Stimulated activated CD8-positive, alpha-beta memory T cell treated with anti-CD3 and anti-CD28 coated beads, Interleukin-2, amount 100 ng/mL, for 1 hour (primary cell): ENCODE results near the gene VPS35.
A peak's percentile ranks its signal among the peaks of the same experiment; 100 is the strongest.
"Not testable (repeated sequence)": the region's sequence is repeated elsewhere in the genome, so short reads cannot be mapped to it uniquely, and the experiment has no call there.

Experiments
- DNase-seq, 2 donors: peaks; one replicate each; pipeline ENCODE4 v3.0.0-alpha.2; 2020; ENCODE audit warnings: low read depth in 2 of 2

VPS35 gene

DNA sequence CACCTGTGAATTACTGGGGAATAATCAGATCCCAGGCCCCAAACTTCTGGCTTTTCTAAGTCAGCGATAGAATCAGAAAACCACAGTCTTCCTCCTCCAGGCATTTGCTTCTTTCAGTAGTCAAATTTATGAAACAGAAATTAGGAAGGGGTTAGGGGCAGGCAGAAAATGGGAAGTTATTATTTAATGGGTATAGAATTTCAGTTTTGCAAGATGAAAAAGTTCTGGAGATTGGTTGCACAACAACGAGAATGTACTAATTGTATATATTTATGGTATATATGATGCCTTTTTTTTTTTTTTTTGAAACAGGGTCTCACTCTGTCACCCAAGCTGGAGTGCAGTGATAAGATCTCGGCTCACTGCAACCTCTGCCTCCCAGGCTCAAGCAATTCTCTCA lies 23.9 kb upstream of the VPS35 start:
- DNase-seq: no peak

DNA sequence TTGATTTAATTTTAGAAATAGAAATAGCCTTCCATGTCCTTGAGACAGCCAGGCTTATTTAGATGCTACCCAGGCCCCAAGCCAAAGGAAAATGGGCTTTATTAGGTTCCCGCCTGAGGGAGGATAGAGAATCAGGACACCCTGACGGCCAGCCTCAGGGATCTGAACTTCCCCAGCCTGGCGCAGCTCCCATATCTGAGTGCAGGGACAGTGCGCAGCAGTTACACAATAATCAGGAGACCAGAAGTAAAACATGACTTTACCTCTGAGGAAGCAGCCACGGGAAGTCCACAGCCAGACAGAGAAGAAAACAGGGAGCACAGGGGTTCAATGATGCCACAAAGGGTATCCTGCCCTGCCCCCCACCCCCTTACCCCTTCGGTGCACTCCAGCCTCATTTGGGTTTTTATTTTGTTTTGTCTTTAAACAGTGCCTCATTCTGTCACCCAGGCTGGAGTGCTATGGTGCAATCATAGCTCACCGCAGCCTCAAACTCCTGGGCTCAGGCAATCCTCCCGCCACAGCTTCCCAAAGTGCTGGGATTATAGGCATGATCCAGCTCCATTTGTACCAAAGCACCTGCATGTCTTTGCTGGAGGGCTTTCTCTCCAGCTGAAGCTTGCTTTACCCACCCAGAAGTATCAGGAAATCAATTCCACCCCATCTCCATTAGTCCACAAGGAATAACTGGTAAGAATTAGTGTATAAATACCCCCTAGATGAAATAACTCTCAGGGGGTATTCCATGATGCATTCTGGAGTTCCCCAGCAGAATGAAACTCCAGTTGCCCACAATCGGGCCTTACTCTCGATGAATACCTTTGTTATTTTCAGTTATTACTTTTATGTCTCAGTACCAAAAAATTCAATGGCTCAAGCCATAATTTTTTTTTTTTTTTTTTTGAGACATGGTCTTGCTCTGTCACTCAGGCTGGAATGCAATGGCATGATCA lies 22.4 kb upstream of the VPS35 start:
- no peak for DNase-seq

DNA sequence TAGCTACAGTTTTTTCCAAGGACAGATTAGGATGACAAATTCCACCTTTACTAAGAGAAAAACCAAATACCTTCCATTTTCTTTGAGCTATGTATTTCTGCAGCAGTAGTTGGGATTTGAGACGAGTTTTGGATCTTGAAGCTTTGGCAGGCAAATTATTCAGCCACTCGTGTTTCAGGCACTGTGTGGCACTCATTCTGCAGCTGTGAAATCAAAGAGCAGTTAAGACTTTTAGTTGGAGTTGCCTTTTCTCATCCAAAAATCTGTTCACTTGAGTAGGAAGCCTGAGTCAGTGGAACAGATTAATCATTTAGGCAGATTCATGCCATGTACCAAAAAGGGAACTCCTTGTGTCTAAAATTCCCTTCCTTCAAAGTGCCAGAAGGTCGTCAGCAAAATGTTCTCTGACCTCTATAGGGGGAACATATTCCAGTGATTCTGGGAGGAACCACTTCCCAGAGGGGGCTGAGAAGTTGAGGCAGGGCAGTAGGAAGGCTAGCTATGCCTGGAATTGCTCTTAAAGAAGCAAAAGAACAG lies 20.6 kb upstream of the VPS35 start:
- DNase-seq: no peak

DNA sequence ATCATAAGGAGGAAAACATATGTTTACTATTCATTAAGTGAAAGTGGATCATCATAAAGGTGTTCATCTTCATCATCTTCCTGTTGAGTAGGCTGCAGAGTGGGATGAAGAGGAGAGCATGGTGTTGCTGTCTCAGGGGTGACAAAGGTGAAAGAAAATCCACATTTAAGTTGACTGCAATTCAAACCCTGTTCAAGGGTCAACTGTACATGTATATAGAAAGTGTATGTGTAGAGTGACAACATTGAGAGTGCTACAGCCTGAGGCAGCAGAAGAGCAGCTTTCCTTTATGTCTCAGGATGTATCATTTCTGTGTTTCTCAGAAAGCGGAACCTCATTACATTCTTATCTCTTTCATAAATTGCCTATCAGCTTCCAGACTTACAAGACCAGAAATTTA lies 17.7 kb upstream of the VPS35 start:
- DNase-seq: no peak

DNA sequence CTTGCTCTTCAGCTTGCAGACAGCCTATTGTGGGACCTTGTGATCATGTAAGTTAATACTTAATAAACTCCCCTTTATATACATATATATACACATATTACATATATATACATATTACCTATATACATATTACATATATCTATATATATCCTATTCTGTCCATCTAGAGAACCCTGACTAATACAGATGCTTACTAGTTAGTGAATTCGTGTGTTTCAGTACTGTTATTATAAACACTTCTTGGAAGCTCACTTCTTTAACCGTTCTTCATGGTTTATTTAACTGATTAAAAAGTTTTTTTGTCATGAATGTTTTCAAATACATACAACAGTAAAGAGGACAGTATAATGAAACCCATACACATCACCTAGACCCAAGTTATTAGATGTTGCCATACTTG lies 13.1 kb upstream of the VPS35 start:
- DNase-seq: no peak

DNA sequence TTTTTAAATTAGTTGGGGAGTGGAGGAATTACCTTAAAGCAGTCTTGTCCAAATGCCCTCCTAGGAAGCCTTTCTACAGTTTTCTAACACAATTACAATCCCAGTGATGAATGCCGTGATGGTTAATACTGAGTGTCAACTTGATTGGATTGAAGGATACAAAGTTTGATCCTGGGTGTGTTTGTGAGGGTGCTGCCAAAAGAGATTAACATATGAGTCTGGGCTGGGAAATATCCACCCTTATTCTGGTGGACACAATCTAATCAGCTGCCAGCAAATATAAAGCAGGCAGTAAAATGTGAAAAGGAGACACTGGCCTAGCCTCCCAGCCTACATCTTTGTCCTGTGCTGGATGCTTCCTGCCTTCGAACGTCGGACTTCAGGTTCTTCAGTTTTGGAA lies 12.6 kb upstream of the VPS35 start:
- DNase-seq: no peak

DNA sequence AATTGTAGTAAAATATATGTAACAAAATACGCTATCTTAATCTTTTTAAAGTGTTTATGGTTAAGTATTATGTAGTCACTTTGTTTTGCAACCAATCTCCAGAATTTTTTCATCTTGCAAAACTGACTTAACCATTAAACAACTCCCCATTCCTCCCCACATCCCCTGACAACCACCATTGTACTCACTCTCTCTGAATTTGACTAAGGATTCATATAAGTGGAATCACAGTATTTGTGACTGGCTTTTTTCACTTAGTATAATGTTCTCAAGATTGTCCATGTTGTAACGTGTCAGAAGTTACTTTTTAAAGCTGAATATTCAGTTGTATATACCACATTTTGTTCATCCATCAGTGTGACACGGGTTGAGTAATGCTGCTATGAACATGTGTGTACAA lies 11.1 kb upstream of the VPS35 start:
- DNase-seq: no peak

DNA sequence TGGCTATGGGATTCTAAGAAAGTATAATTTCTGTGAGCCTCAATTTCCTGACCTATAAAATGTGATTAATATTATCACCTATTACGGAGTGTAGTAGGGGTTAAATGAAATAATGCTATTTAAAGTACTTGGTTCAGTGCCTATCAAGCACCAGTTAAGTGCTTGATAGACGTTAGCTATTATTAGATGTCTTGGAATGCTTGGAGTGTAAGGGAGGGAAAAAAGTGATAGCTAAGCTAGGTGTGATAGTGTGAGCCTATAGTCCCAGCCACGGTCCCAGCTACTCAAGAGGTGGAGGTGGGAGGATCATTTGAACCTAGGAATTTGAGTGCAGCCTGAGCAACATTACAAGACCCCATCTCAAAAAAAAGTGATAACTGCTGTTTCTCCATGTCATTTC lies 8.0 kb upstream of the VPS35 start:
- no peak for DNase-seq

DNA sequence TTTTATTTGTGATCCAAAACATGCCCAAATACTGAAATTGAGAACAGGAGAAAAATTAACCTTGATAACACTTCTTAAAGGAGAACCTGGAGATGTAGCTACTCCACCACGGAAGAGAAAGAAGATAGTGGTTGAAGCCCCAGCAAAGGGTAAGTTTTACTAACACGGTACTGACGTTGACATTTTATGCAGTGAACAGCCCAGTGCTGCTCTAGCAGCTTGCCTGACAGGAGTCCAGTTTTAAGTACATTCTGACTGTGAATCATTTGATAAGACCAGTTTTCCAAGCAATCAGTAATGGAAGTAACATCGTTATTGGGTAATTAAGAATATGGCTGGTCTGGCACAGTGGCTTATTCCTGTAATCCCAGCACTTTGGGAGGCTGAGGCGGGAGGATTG lies 7.0 kb upstream of the VPS35 start:
- no peak for DNase-seq

DNA sequence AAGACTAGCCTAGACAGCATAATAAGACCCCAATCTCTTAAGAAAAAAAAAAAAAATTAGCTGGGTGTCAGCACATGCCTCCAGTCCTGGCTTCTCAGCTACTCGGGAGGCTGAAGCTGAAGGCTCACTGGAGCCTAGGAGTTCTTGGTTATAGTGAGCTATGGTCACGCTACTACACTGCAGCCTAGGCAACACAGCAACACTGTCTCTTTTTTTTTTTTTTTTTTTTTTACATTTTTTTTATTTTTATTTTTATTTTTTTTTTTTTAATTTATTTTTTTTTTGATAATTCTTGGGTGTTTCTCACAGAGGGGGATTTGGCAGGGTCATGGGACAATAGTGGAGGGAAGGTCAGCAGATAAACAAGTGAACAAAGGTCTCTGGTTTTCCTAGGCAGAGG lies 4.6 kb upstream of the VPS35 start:
- DNase-seq: no peak

DNA sequence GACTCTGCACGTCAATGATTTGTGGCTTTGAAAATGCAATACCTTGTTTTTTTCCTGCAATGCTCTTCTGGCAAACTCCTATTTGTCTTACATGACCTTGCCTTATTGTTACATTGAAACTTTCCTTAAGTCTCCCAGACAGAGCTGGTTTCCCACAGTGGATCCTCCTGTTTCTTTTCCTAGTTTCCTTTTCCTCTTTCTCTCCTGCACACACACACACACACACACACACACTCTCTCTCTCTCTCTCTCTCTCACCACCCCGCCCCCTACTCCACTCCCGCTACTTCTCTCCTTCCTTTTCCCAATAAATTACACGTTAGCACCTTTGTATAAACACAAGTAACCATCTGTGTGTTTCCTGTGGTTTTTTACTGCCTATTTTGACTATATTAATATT lies 2.7 kb upstream of the VPS35 start:
- DNase-seq: no peak

DNA sequence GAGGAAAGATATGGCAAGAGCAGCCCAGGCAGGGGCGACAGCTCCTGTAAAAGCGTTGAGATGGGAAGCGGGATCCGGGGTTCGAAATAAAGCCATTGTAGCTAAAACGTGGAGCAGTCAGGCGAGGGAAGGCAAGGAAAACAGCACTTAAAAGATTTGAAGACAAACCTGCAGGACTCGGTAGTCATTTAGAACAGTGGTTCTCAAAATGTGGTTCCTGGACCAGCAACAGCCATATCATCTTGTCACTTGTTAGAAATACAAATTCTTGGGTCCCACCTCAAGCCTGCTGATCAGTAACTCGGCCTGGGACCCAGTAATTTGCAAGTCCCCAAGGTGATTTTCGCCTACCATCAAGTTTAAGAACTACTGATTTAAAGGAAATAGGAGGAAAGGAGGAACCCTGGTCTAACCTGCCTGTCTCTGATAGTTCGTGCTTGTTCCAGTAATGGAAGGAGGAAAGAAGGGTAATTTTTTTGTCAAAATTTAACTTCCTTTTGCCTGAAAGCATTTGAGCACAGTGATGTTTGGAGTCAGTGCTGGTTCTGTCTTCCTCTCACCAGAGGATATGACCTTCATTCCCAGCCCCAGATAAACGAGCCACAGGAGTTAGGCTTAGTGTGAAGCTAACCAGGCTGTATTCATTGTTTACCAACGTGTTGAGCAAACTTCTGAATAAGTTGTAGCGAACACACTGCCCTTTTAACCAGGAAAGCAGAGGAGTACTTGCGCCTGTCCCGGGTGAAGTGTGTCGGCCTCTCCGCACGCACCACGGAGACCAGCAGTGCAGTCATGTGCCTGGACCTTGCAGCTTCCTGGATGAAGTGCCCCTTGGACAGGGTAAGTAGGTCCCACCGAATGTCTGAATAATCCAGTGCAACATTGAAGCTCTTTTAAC lies 1.6 kb upstream of the VPS35 start:
- DNase-seq: no peak

DNA sequence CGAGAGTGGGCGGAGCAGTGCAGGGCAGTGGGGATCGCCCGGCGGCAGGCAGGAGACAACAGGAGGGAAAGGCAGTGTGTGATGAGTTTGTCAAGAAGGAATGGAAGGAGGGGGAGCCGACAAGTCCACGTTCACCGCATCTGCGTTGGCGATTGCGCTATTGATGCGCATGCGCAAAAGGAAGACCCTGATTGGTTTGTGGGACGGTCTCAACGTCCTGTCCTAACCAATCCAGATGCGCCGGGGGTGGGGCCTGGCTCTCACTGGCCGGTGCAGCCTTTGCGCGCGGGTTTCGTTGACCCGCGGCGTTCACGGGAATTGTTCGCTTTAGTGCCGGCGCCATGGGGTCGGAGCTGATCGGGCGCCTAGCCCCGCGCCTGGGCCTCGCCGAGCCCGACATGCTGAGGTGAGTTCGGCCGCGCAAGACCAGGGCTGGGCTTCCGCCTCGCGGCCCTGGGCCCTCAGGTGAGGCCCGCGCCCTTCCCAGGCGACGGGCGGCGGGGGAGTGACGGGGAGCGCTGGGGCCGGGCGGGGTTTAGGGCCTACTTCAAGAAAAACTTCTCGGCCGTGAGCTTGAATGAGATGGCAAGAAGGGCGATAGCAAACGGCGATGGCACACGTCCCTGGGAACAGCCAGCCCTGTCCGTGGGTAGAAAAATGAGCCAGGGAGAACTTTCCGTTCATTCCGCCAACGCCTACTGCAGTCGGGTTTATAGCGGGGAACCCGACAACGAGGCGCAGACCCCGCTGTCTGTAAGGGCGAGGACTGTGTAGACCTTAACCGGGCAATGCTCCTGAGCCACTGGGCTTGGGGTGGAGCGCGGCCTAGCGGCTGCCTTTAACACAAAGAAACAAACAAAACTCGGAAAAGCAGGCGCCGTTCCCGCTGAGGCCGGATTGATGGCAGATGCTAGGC lies 645 bp upstream of the VPS35 start, which contains the start of gene ORC6:
TSS of gene ORC6 (plus strand) at position 295 of the 916 bp plus-strand sequence. CDS start at position 342, 47 bp downstream.
- DNase-seq: peak; percentile 88 to 97

DNA sequence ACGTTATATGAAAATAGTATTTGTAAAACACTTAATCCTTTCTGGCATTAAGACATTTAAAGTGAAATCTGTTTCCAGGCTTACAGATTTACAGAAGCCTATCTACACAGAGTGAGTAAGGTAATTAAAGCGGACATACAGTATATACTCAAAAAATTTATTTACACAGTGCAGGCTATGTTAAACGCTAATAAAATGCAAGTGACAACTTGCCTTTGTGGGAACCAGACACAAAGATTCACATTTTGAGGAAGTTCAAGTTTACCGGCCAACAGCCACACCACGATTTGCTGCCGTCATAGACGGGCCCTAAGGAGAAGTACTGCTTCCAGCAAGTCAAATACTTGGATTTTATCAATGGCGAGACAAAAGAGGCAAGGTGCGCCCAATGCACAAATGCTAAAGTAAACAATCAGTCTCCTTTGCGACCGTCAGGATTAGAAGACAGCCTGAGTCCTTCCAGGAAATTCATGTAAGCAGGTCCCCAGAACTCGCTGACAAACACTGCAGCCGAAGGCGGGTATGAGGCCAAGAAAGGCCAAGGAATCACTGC lies 801 bp downstream of the VPS35 start:
- no peak for DNase-seq

DNA sequence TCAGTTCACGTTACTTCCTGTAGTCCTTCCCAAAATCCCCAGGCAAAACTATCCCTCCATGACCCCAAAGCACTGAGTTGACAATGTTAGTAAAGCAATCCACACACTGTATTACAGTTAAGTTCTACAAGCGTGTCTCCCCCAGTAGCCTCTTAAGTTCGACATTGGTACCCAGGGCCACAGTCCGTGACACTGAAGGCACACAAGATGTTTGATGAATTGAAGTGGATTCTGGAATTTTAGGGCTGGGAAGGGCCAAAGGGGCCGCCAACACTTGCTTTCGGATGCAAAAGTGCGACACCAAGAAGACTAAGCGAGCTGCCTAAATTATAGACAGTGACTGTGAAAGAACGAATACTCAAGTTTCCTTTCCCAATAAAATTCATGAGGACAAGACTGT lies 1.5 kb downstream of the VPS35 start:
- no peak for DNase-seq

DNA sequence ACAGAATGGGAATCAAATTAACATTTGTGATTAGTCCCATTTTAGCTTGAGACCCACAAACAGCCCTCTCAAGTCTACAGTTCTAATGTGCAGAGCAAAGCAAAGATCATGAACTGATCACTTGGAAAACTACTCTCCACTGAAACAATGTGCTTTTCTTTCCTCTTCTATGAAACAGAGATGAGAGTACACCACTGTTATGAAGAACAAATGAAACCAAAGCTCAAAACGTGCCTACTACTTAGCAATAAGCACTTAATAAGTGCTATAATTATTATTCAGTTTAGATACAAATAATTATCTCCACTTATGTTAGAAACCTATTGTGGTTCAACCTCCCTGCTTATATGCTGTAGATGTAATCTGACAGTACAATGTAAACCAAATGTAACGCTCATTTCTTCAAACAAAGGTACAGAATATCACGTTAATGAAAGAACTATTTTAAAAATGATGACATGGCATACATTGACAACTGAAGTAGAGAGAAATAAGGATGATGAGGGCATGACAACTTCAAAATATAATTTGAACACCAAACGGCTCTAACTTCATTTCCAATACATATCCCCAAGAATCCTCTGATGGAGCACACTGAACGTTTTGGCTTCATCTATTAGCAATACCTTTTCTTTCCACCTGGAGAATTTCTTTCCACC lies 2.0 kb downstream of the VPS35 start:
- DNase-seq: no peak

DNA sequence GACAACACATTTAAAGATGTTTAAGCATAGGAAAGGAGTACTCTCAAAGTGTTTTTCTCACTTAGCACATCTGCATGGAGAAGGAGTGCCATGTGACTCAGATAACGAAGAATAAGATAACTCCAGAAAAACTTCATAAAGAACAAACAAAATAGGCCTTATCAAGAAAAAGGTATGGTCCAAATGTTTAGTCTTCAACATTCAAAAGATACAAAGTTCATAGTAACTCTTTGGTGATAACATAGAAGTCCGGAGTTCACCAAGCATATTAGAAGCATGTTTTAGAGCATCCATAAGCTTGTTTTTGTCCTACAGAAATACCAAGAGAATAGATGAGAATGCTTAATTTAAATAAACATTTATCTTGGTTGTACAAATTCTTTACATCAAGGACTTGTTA lies 7.1 kb downstream of the VPS35 start:
- DNase-seq: not testable (repeated sequence)

DNA sequence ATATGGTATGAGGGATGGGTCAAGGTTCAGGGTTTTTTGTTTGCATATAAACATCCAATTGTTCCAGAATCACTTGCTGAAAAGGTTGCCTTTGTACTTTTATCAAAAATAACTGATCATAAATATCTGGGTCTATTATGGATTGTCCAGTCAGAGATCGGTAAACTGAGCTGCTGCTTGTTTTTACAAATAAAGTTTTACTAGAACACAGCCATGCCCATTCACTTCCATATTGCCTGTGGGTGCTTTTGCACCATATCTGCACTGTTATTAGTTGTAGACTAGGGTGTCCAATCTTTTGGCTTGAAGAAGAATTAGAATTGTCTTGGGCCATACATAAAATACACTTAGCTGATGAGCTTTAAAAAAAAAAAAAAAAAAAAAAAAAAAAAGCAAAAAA lies 11.0 kb downstream of the VPS35 start:
- DNase-seq: not testable (repeated sequence)

DNA sequence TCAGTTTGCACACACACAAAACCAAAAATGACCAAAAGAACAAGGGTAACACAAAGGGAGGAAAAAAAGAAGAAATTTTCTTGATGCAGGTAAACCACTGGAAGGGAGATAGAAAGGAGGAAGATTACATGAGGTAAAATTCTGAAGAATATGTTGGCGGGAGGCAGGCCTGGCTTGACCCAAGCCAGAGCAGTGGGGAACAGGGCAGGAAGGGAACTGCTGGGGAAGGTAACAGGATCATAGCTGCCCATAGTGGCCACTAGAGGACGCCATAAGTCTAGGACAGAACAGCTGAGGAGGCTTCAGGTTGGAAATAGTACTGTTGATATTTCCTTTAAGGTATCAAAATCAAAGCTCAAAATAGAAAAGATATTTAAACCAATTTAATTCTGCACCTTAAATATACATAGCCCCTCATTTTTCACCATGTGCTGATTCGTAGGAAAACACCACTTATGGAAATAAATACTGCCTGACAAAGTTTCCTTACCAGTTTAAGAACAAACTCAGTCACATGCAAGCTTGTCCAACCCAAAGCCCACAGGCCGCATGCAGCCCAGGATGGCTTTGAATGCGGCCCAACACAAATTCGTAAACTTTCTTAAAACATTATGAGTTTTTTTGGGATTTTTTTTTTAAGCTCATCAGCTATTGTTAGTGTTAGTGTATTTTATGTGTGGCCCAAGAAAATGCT lies 15.5 kb downstream of the VPS35 start:
- peak in 1 of 2 donors; percentile 12 for DNase-seq

DNA sequence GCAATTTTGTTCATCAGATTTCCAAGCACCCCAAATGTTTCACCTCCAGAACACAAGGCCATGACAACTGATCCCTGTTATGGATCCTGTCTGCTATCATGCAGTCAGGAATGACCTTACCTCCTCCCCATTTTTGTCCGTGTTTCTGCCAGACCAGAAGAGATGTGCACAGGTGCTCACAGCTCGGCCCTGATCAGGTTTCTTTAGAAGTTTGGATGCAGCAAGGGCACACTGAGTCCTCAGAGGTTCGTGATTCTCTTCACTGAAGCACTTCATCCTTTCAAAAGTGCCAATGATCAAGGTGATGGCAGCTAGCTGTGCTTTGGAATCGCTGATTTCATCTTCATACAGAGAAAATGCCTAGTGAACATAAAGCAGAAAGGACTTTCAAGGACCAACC lies 26.9 kb downstream of the VPS35 start:
- DNase-seq: no peak
